ENCODE data around the gene OPCML. TPM values are rescaled to one million over a fixed set of nuclear protein-coding genes. Genes with fewer than 3 reads are reported as not detected.

OPCML gene
- total RNA-seq, 1 donor from 2014 or later = 4.6 TPM

DNA sequence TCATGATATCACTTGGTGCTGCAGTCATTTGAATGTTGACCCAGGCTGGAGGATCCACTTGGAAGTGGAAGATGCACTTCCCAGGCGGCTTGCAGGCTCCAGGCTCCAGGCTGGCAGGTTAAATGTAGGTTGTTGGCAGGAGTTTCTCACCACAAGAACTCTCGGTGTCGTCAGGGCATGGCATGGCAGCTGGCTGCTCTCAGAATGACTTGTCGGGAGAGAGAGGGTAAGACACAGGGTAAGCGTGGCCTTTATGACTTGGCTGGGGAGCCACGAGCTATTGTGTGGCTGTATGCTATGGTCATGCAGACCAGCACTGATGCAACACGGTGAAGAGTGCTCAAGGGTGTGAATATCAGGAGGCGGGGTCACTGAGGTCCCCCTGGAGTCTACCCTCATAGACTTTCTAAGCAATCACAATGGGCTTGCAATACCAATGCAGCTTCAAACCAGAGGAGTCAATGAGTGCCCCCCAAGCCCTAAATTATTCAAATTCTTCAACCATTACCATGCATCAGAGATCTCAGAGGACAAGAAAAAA is 1027.7 kb downstream of the OPCML start:
- Mint-ChIP-seq H3K27ac (no peak overlapping the region), H3K9me3 (no peaks in the 10 kb centered on the region), H3K4me1 (ENCODE audit: unreplicated experiment) (peaks cover 3% of the 10 kb centered on the region), H3K4me3 (no peak overlapping the region), H3K27me3 (peaks cover 20% of the 10 kb centered on the region), H3K36me3 (no peaks in the 10 kb centered on the region)
- no peak for TF ChIP-seq CTCF (conservative IDR thresholded peaks at IDR 0.05)
- no peak for DNase-seq (ENCODE audit: extremely low spot score, unreplicated experiment)

GRCh38 chr11:132501356-132501755 is 1030.9 kb downstream of the OPCML start:
- H3K36me3 Mint-ChIP-seq = no peaks in the 10 kb centered on the region
- DNase-seq (ENCODE audit: extremely low spot score, unreplicated experiment) = no peak
- H3K4me3 Mint-ChIP-seq = no peak overlapping the region
- H3K4me1 Mint-ChIP-seq (ENCODE audit: unreplicated experiment) = peaks cover 3% of the 10 kb centered on the region
- no peak for TF ChIP-seq CTCF (conservative IDR thresholded peaks at IDR 0.05)
- peaks cover 25% of the 10 kb centered on the region for H3K27me3 Mint-ChIP-seq
- H3K27ac Mint-ChIP-seq = no peak overlapping the region
- no peaks in the 10 kb centered on the region for H3K9me3 Mint-ChIP-seq

DNA sequence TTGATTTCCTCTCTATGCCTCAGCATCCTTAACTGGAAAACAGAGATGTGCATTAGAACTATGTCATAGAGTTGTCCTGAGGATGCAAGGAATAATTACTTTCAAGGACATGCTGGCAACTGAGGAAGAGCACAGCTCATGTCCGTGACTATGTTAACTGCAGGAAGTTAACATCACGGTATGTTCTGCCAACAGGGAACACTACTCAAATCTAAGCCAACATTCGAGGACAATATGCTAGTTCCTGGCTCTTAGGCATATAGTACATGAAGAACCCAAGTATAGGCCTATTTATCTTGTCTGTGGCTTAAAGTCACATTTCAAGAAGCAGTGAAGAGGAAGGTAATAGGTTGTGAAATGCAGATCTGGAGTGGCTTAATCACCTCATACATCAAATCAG is 1032.6 kb downstream of the OPCML start:
- H3K36me3 Mint-ChIP-seq = no peaks in the 10 kb centered on the region
- no peak for TF ChIP-seq CTCF (conservative IDR thresholded peaks at IDR 0.05)
- H3K27ac Mint-ChIP-seq = no peak overlapping the region
- no peak for DNase-seq (ENCODE audit: extremely low spot score, unreplicated experiment)
- no peak overlapping the region for H3K4me3 Mint-ChIP-seq
- peaks cover 17% of the 10 kb centered on the region for H3K27me3 Mint-ChIP-seq
- H3K4me1 Mint-ChIP-seq (ENCODE audit: unreplicated experiment) = peaks cover 5% of the 10 kb centered on the region
- H3K9me3 Mint-ChIP-seq = no peaks in the 10 kb centered on the region

- no peaks in the 10 kb centered on the region for H3K36me3 Mint-ChIP-seq
- TF ChIP-seq CTCF (conservative IDR thresholded peaks at IDR 0.05) = no peak
- no peak overlapping the region for H3K4me3 Mint-ChIP-seq
- H3K9me3 Mint-ChIP-seq = no peaks in the 10 kb centered on the region
- no peak for DNase-seq (ENCODE audit: extremely low spot score, unreplicated experiment)
- H3K27me3 Mint-ChIP-seq = peaks cover 10% of the 10 kb centered on the region
- H3K27ac Mint-ChIP-seq = no peak overlapping the region
- H3K4me1 Mint-ChIP-seq (ENCODE audit: unreplicated experiment) = peaks cover 5% of the 10 kb centered on the region
These were observed 1036.0 kb downstream of the OPCML start for GRCh38 chr11:132496341-132496740.

DNA sequence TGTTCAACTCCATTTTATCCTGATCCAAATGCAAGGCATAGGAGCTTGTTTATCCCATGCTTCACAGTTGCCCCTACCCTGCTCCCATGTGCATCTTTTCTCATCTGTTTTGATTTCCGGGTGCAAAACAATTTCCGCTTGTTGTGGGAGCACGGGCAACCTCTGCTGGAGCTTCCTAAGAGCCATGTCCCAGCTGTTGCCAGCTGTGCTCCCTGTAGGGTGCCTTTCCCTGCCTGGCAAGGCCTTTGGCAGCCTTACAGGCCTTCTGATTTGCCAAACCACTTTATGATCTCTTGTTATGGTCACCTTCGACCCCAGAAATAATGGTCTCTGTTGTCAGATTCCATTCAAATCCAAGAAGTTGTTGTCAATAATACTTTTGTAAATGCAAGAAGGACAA is 1038.5 kb downstream of the OPCML start:
- DNase-seq (ENCODE audit: extremely low spot score, unreplicated experiment) = no peak
- Mint-ChIP-seq H3K27me3 (peaks cover 8% of the 10 kb centered on the region), H3K9me3 (peaks cover 6% of the 10 kb centered on the region), H3K27ac (no peak overlapping the region), H3K36me3 (no peaks in the 10 kb centered on the region), H3K4me3 (no peak overlapping the region), H3K4me1 (ENCODE audit: unreplicated experiment) (peaks cover 5% of the 10 kb centered on the region)
- no peak for TF ChIP-seq CTCF (conservative IDR thresholded peaks at IDR 0.05)

DNA sequence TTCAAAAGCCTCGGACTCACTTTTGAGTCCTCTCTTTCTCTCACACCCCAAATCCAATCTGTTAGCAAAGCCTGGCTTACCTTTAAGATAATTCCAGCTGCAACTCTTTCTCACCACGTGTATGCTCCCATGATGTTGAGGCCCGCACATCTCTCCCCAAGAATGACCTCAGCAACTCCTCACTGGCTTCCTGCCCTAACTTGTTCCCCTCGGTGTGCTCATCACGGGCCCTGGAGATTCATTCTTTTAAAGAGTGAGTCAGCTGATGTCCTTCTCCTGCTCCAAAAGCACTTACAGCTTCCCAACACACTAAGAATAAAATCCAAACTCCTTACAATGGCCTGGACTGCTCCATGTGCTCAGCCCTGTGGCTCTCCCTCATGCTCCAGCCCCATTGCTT is 1041.3 kb downstream of the OPCML start:
- no peak for DNase-seq (ENCODE audit: extremely low spot score, unreplicated experiment)
- no peak for TF ChIP-seq CTCF (conservative IDR thresholded peaks at IDR 0.05)
- H3K4me3 Mint-ChIP-seq = no peak overlapping the region
- H3K27me3 Mint-ChIP-seq = peaks cover 4% of the 10 kb centered on the region
- peaks cover 6% of the 10 kb centered on the region for H3K9me3 Mint-ChIP-seq
- no peaks in the 10 kb centered on the region for H3K36me3 Mint-ChIP-seq
- H3K27ac Mint-ChIP-seq = no peak overlapping the region
- H3K4me1 Mint-ChIP-seq (ENCODE audit: unreplicated experiment) = peaks cover 5% of the 10 kb centered on the region

Data from type B pancreatic cell (in vitro differentiated cells).